ENCODE data around the gene RUNX2.

Gene RUNX2

DNA sequence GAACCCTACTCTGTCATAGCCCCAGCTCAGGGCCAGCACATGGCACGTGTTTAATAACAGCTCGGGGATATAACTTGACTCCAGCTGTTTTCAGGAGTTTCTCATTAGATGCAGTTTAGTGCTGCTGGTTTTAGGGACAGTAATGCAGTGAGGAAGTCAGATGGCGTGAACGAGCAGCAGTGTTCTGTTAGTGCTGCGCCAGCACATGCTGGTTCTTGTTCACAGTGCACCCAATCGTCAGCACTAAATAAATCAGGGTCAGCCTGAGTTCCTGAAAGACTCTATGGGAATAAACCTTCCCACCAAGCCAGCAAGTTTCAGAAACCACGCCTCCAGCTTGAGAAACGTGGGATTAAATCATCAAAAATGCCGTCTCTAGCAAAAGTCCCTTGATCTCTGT, 285.5 kb downstream of the RUNX2 start:
- TF ChIP-seq CTCF (tag by site-specific recombination; IDR thresholded peaks at IDR 0.05) (no peak), ZNF423 (tag by site-specific recombination; IDR thresholded peaks at IDR 0.05) (no peak), ZBTB6 (tag by site-specific recombination; IDR thresholded peaks at IDR 0.05) (no peak), ZNF677 (tag by site-specific recombination; IDR thresholded peaks at IDR 0.05) (no peak), ZNF692 (tag by site-specific recombination; IDR thresholded peaks at IDR 0.05) (no peak), ZFP3 (tag by site-specific recombination; IDR thresholded peaks at IDR 0.05; ENCODE audit: low read depth) (no peak), ZNF324 (tag by site-specific recombination; IDR thresholded peaks at IDR 0.05) (no peak), KLF8 (tag by site-specific recombination; IDR thresholded peaks at IDR 0.05) (no peak), ZBTB20 (tag by site-specific recombination; IDR thresholded peaks at IDR 0.05) (no peak), ZNF214 (tag by site-specific recombination; IDR thresholded peaks at IDR 0.05; ENCODE audit: borderline replicate concordance) (no peak), SP3 (tag by site-specific recombination; IDR thresholded peaks at IDR 0.05) (no peak), ZNF335 (tag by site-specific recombination; conservative IDR thresholded peaks at IDR 0.05) (no peak), ZFP41 (tag by site-specific recombination; IDR thresholded peaks at IDR 0.05; ENCODE audit: borderline replicate concordance) (no peak), ZNF560 (tag by site-specific recombination; IDR thresholded peaks at IDR 0.05; ENCODE audit: borderline replicate concordance) (no peak), YY1 (tag by site-specific recombination; IDR thresholded peaks at IDR 0.05) (no peak)
- ChIA-PET POLR2A (no interaction called here), CTCF (interaction anchor here (0.6 to 1.9 kb wide), 2 partner anchors 101 to 109 kb away, joined by 3 to 9 read pairs; no protein-coding TSS in a partner anchor)
- no peaks in the 10 kb centered on the region for H3K9me3 ChIP-seq (ENCODE audit: control insufficient read depth, insufficient read depth, low read depth, low read length)
- peaks cover 2% of the 10 kb centered on the region; the same call in 1 of the 2 replicates for H3K4me1 ChIP-seq (ENCODE audit: control insufficient read depth, insufficient read depth, low read length)
- no peak overlapping the region for H3K4me3 ChIP-seq (ENCODE audit: low read depth, low read length)
- no peak overlapping the region for H3K27ac ChIP-seq (ENCODE audit: extremely low read depth, low read depth, low read length)
- H3K36me3 ChIP-seq (ENCODE audit: control insufficient read depth in 2 of 2, insufficient read depth in 1 of 2, low read length in 2 of 2) = no peaks in the 10 kb centered on the region

DNA sequence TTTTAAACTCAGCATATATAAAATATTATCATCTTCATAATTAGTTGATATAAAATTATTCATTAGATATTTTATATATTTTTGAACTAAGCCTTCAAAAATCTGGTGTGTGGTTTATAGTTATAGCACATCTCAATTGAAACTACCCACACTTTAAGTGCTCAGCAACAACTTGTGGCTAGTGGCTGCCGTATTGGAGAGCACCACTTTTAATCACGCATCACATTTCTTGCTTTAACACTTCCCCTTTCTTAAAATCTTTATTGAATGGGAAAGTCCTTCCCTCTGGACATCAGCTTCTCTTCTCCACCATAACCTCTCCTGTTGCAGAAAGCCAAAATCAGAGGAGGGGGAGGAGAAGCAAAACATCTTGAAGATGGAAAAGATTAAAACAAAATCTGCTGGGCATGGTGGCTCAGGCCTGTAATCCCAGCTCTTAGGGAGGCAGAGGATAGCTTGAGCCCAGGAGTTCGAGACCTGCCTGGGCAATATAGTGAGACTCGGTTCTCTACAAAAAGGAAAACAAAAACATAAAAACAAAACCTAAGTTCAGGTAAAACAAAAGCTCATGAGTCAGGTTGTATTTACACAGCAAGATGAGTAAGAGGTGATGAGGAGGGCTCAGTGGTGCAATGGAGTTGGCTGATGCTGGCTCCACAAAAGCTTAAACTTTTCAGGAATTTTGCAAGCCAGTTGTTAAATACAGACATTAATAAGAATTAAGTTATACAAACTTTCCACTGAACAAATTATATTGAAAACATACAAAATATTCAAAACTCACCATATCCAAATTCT, 286.6 kb downstream of the RUNX2 start:
- H3K36me3 ChIP-seq (ENCODE audit: control insufficient read depth in 2 of 2, insufficient read depth in 1 of 2, low read length in 2 of 2) = no peaks in the 10 kb centered on the region
- H3K4me1 ChIP-seq (ENCODE audit: control insufficient read depth, insufficient read depth, low read length) = no peaks in the 10 kb centered on the region
- H3K27ac ChIP-seq (ENCODE audit: extremely low read depth, low read depth, low read length) = no peak overlapping the region
- ChIA-PET POLR2A (no interaction called here), CTCF (interaction anchor here (0.6 to 2.5 kb wide), 2 partner anchors 99 to 1091 kb away, joined by 3 to 12 read pairs; no protein-coding TSS in a partner anchor)
- no peak overlapping the region for H3K4me3 ChIP-seq (ENCODE audit: low read depth, low read length)
- H3K9me3 ChIP-seq (ENCODE audit: control insufficient read depth, insufficient read depth, low read depth, low read length) = no peaks in the 10 kb centered on the region
- TF ChIP-seq, protein P1, sequence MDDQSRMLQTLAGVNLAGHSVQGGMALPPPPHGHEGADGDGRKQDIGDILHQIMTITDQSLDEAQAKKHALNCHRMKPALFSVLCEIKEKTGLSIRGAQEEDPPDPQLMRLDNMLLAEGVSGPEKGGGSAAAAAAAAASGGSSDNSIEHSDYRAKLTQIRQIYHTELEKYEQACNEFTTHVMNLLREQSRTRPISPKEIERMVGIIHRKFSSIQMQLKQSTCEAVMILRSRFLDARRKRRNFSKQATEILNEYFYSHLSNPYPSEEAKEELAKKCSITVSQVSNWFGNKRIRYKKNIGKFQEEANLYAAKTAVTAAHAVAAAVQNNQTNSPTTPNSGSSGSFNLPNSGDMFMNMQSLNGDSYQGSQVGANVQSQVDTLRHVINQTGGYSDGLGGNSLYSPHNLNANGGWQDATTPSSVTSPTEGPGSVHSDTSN (CRISPR knock-in tag; IDR thresholded peaks at IDR 0.05) = no peak
- TF ChIP-seq ZNF148 (tag by site-specific recombination; IDR thresholded peaks at IDR 0.05; ENCODE audit: borderline replicate concordance) (no peak), ZSCAN16 (tag by site-specific recombination; IDR thresholded peaks at IDR 0.05) (no peak), SETDB1 (IDR thresholded peaks at IDR 0.05; ENCODE audit: insufficient read length, low read length) (no peak), KLF1 (tag by site-specific recombination; IDR thresholded peaks at IDR 0.05) (no peak)
